Thyroid gland (tissue), 4 donors: ENCODE results near the gene FNDC3B.

Experiments used
- POLR2A ChIP-seq, 2 donors: fragments of 450-650 bp; IDR thresholded peaks; one replicate each; pipeline ENCODE4 v1.6.1; 2017; ENCODE audit warnings: antibody characterized with exemption in 2 of 2, mild to moderate bottlenecking in 2 of 2, moderate library complexity in 1 of 2
- TF ChIP-seq, protein P1 (sequence below), 6 experiments: fragments of 200-600 bp in 3 of 6; fragments of 450-650 bp in 3 of 6; sonication (generic) in 3 of 6; IDR thresholded peaks; one replicate each; pipeline ENCODE4 v1.5.1; 2016 to 2019; ENCODE audit warnings: antibody characterized with exemption in 6 of 6, mild to moderate bottlenecking in 2 of 6, inconsistent platforms in 1 of 6, moderate library complexity in 1 of 6

DNA sequence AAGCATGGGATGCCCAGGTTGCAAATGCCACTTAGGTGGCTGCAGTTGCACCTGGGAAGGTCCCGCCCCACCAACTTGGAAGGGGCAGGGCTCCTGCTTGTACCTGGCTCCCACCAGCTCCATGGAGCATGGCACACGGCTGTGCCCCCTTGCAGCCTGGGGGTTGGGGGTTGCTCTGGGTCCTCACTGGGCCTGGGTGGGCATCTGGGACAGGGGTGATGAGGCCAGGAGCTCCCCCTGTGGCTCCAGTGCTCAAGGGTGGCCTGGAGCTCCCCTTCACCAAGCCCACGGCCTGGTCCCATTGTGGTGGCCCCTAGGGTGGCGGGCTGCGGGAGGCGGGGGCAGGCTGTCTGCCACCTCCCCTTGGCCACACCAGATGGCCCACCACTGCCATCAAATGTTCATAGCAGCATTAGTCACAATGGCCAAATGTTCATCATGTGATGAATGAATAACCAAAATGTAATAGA lies 372.1 kb downstream of the FNDC3B start:
- TF ChIP-seq POLR2A (IDR thresholded peaks at IDR 0.05) = no peak
- TF ChIP-seq, protein P1, sequence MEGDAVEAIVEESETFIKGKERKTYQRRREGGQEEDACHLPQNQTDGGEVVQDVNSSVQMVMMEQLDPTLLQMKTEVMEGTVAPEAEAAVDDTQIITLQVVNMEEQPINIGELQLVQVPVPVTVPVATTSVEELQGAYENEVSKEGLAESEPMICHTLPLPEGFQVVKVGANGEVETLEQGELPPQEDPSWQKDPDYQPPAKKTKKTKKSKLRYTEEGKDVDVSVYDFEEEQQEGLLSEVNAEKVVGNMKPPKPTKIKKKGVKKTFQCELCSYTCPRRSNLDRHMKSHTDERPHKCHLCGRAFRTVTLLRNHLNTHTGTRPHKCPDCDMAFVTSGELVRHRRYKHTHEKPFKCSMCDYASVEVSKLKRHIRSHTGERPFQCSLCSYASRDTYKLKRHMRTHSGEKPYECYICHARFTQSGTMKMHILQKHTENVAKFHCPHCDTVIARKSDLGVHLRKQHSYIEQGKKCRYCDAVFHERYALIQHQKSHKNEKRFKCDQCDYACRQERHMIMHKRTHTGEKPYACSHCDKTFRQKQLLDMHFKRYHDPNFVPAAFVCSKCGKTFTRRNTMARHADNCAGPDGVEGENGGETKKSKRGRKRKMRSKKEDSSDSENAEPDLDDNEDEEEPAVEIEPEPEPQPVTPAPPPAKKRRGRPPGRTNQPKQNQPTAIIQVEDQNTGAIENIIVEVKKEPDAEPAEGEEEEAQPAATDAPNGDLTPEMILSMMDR (IDR thresholded peaks at IDR 0.05) = no peak
